ENCODE measurements around the gene EFCAB6.

DNA sequence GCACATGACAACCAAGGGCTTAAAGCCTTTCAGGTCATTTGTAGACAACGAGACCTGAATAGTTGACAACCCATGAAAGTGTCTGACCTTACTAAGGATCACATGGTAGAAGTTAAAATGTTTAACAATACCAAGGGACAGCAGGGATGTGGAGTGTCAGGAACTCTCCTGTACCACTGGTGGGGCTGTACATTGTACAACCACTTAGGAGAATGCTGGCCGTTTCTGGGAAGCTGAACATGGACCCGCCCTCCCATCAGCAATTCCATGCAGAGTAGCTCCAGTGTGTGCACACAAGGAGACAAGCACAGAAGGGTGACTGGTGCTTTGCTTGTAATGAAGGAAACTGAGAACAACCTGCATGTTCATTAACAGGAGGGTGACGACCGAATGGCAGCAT, 237.4 kb downstream of the EFCAB6 start:
- TF ChIP-seq POLR2A (IDR thresholded peaks at IDR 0.05) (no peak), CTCF (IDR thresholded peaks at IDR 0.05) (no peak)

All from right lobe of liver (tissue), 4 donors.